ENCODE results near the gene HSPB7. TPM values are rescaled to one million over a fixed set of nuclear protein-coding genes. Genes with fewer than 3 reads are reported as not detected.

The HSPB7 gene
- total and polyA plus RNA-seq, 4 donors: 0.28 to 1.4 (median 0.35) TPM

DNA sequence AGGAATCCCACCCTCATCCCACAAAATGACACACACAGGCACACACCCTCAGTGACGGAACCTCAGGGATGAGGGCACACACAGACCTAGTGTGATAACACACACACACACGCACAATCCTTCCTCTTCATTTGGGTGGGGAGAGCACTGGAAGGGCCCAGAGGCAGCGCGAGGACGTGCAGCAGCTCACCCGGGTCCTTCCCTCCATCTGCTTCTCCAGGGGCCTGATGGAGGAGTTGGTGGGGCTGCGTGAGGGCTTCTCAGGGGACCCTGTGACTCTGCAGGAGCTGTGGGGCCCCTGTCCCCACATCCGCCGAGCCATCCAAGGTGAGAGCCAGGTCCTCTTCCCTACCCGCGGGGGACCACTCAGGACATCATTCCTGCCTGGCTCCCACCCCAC, 4.5 kb upstream of the HSPB7 start:
- DNase-seq (ENCODE audit: low spot score): no peak
- TF ChIP-seq RAD21 (IDR thresholded peaks at IDR 0.05) (no peak), RXRA (IDR thresholded peaks at IDR 0.05) (no peak), EGR1 (IDR thresholded peaks at IDR 0.05; ENCODE audit: low read depth in 2 of 2) (no peak), NR2F2 (IDR thresholded peaks at IDR 0.05) (no peak), GABPA (IDR thresholded peaks at IDR 0.05 in 1 of 2, conservative IDR thresholded peaks at IDR 0.05 in 1 of 2) (no peak), SP1 (IDR thresholded peaks at IDR 0.05) (no peak), JUND (IDR thresholded peaks at IDR 0.05) (no peak), TAF1 (conservative IDR thresholded peaks at IDR 0.05) (no peak), FOXA1 (IDR thresholded peaks at IDR 0.05) (no peak), YY1 (IDR thresholded peaks at IDR 0.05) (no peak), HNF4G (IDR thresholded peaks at IDR 0.05) (no peak), HNF4A (conservative IDR thresholded peaks at IDR 0.05) (no peak)
- TF ChIP-seq, protein P1, sequence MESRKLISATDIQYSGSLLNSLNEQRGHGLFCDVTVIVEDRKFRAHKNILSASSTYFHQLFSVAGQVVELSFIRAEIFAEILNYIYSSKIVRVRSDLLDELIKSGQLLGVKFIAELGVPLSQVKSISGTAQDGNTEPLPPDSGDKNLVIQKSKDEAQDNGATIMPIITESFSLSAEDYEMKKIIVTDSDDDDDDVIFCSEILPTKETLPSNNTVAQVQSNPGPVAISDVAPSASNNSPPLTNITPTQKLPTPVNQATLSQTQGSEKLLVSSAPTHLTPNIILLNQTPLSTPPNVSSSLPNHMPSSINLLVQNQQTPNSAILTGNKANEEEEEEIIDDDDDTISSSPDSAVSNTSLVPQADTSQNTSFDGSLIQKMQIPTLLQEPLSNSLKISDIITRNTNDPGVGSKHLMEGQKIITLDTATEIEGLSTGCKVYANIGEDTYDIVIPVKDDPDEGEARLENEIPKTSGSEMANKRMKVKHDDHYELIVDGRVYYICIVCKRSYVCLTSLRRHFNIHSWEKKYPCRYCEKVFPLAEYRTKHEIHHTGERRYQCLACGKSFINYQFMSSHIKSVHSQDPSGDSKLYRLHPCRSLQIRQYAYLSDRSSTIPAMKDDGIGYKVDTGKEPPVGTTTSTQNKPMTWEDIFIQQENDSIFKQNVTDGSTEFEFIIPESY (IDR thresholded peaks at IDR 0.05): no peak
- TF ChIP-seq, protein P2, sequence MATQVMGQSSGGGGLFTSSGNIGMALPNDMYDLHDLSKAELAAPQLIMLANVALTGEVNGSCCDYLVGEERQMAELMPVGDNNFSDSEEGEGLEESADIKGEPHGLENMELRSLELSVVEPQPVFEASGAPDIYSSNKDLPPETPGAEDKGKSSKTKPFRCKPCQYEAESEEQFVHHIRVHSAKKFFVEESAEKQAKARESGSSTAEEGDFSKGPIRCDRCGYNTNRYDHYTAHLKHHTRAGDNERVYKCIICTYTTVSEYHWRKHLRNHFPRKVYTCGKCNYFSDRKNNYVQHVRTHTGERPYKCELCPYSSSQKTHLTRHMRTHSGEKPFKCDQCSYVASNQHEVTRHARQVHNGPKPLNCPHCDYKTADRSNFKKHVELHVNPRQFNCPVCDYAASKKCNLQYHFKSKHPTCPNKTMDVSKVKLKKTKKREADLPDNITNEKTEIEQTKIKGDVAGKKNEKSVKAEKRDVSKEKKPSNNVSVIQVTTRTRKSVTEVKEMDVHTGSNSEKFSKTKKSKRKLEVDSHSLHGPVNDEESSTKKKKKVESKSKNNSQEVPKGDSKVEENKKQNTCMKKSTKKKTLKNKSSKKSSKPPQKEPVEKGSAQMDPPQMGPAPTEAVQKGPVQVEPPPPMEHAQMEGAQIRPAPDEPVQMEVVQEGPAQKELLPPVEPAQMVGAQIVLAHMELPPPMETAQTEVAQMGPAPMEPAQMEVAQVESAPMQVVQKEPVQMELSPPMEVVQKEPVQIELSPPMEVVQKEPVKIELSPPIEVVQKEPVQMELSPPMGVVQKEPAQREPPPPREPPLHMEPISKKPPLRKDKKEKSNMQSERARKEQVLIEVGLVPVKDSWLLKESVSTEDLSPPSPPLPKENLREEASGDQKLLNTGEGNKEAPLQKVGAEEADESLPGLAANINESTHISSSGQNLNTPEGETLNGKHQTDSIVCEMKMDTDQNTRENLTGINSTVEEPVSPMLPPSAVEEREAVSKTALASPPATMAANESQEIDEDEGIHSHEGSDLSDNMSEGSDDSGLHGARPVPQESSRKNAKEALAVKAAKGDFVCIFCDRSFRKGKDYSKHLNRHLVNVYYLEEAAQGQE (IDR thresholded peaks at IDR 0.05): no peak
- TF ChIP-seq, protein P3, sequence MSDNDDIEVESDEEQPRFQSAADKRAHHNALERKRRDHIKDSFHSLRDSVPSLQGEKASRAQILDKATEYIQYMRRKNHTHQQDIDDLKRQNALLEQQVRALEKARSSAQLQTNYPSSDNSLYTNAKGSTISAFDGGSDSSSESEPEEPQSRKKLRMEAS (IDR thresholded peaks at IDR 0.05): no peak
- TF ChIP-seq, protein P4, sequence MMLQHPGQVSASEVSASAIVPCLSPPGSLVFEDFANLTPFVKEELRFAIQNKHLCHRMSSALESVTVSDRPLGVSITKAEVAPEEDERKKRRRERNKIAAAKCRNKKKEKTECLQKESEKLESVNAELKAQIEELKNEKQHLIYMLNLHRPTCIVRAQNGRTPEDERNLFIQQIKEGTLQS (IDR thresholded peaks at IDR 0.05): no peak
- TF ChIP-seq, protein P5, sequence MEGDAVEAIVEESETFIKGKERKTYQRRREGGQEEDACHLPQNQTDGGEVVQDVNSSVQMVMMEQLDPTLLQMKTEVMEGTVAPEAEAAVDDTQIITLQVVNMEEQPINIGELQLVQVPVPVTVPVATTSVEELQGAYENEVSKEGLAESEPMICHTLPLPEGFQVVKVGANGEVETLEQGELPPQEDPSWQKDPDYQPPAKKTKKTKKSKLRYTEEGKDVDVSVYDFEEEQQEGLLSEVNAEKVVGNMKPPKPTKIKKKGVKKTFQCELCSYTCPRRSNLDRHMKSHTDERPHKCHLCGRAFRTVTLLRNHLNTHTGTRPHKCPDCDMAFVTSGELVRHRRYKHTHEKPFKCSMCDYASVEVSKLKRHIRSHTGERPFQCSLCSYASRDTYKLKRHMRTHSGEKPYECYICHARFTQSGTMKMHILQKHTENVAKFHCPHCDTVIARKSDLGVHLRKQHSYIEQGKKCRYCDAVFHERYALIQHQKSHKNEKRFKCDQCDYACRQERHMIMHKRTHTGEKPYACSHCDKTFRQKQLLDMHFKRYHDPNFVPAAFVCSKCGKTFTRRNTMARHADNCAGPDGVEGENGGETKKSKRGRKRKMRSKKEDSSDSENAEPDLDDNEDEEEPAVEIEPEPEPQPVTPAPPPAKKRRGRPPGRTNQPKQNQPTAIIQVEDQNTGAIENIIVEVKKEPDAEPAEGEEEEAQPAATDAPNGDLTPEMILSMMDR (IDR thresholded peaks at IDR 0.05; ENCODE audit: low read depth, low read length, missing input control): no peak
- H3K4me3 ChIP-seq (ENCODE audit: low read depth in 1 of 3, low read length in 3 of 3): no peak overlapping the region
- peaks cover 3 to 25% (median 22%) of the 10 kb centered on the region in 4 donors for H3K4me1 ChIP-seq (ENCODE audit: control insufficient read depth in 4 of 4, insufficient read depth in 4 of 4, low read length in 3 of 4)
- H3K9me3 ChIP-seq (ENCODE audit: control insufficient read depth in 4 of 4, low read length in 3 of 4): no peaks in the 10 kb centered on the region
- H3K36me3 ChIP-seq (ENCODE audit: control insufficient read depth in 4 of 4, insufficient read depth in 3 of 4, low read depth in 1 of 4, low read length in 3 of 4): no peaks in the 10 kb centered on the region
- H3K27me3 ChIP-seq (ENCODE audit: control insufficient read depth in 4 of 4, insufficient read depth in 4 of 4, low read length in 3 of 4): no peaks in the 10 kb centered on the region
- WGBS: 88% methylated on average over 11 of the region's 11 CpGs
- no peak overlapping the region for H3K27ac ChIP-seq (ENCODE audit: low read depth in 1 of 2, low read length in 2 of 2)
- H3K9ac ChIP-seq (ENCODE audit: low read depth in 1 of 2, low read length in 2 of 2): no peak overlapping the region
